Left lung (tissue), 10 donors: ENCODE data around the gene C13orf46. TPM values are rescaled to one million over a fixed set of nuclear protein-coding genes. Genes with fewer than 3 reads are reported as not detected.
"Not testable (repeated sequence)": the region's sequence is repeated elsewhere in the genome, so short reads cannot be mapped to it uniquely, and the experiment has no call there.

Experiments used
- ATAC-seq: fragments of 200-7000 bp; cut with Tn5 transposase; one replicate; pipeline ENCODE4 v1.9.1; 2020; ENCODE audit warnings: moderate library complexity
- DNase-seq, 4 donors: peaks; one replicate each; pipeline ENCODE4 v3.0.0-alpha.2; 2013 to 2020
- H3K27ac ChIP-seq, 2 donors: fragments of 200-600 bp; sonication (generic) in 1 of 2; one replicate each; pipeline versions ENCODE4 v1.5.0 to v1.8.0; 2020 to 2021
- H3K27me3 ChIP-seq, 2 donors: fragments of 200-600 bp; sonication (generic) in 1 of 2; one replicate each; pipeline versions ENCODE4 v1.5.0 to v1.8.0; 2020 to 2021
- H3K36me3 ChIP-seq, 2 donors: fragments of 200-600 bp; sonication (generic) in 1 of 2; one replicate each; pipeline versions ENCODE4 v1.5.0 to v1.8.0; 2020 to 2021
- H3K4me1 ChIP-seq, 2 donors: fragments of 200-600 bp; one replicate each; pipeline ENCODE4 v1.8.0; 2021
- H3K4me3 ChIP-seq, 2 donors: fragments of 200-600 bp; sonication (generic) in 1 of 2; one replicate each; pipeline versions ENCODE4 v1.5.0 to v1.8.0; 2020 to 2021; ENCODE audit warnings: mild to moderate bottlenecking in 1 of 2
- H3K9me3 ChIP-seq, 2 donors: fragments of 200-600 bp; sonication (generic) in 1 of 2; one replicate each; pipeline versions ENCODE4 v1.5.0 to v1.8.0; 2020 to 2021
- intact Hi-C, 2 donors: fragments of 100-400 bp; cut with DNase I; formaldehyde crosslinking; loops; one replicate each; pipeline versions ENCODE4 v1.11.2 to v1.14.2; 2022
- polyA plus RNA-seq, 6 donors: library from polyadenylated mRNA; unstranded; fragments of 120-200 nt; gene quantifications; one replicate each; pipeline ENCODE4 v1.2.1, GENCODE V29; 2013; ENCODE audit not compliant: insufficient read length in 6 of 6
- total RNA-seq, 2 donors: library from RNA; stranded (reverse); fragmentation: NEBNext Ultra II Directional; extraction: Animal tissue kit (Norgen Biotek cat#: 25700); gene quantifications; one replicate each; pipeline ENCODE4 v1.2.1, GENCODE V29; 2021
- TF ChIP-seq, protein P1 (sequence below), 2 donors: fragments of 200-600 bp; sonication (generic) in 1 of 2; IDR thresholded peaks; one replicate each; pipeline versions ENCODE4 v1.5.0 to v1.8.0; 2021; ENCODE audit warnings: antibody characterized with exemption in 2 of 2
- donor health status: DM: no; HTN: yes; CAD: no.
- donor health status: DM: no; HTN: no; CAD: no.

Gene C13orf46
- total and polyA plus RNA-seq, 8 donors, result 0.10 to 7.5 (median 0.29) TPM

- DNase-seq, result peak in 1 of 4 donors; percentile 26
- H3K9me3 ChIP-seq, result no peaks in the 10 kb centered on the region
- TF ChIP-seq, protein P1, sequence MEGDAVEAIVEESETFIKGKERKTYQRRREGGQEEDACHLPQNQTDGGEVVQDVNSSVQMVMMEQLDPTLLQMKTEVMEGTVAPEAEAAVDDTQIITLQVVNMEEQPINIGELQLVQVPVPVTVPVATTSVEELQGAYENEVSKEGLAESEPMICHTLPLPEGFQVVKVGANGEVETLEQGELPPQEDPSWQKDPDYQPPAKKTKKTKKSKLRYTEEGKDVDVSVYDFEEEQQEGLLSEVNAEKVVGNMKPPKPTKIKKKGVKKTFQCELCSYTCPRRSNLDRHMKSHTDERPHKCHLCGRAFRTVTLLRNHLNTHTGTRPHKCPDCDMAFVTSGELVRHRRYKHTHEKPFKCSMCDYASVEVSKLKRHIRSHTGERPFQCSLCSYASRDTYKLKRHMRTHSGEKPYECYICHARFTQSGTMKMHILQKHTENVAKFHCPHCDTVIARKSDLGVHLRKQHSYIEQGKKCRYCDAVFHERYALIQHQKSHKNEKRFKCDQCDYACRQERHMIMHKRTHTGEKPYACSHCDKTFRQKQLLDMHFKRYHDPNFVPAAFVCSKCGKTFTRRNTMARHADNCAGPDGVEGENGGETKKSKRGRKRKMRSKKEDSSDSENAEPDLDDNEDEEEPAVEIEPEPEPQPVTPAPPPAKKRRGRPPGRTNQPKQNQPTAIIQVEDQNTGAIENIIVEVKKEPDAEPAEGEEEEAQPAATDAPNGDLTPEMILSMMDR (IDR thresholded peaks at IDR 0.05), result no peak
- no peaks in the 10 kb centered on the region for H3K27me3 ChIP-seq
- H3K27ac ChIP-seq, result no peak overlapping the region
- no peaks in the 10 kb centered on the region for H3K4me1 ChIP-seq
- no peak overlapping the region for H3K4me3 ChIP-seq
- H3K36me3 ChIP-seq, result peaks cover 0 to 61% of the 10 kb centered on the region in 2 donors
- ATAC-seq, result no peak
- intact Hi-C loops, result no loop called here
These were observed 18.6 kb upstream of the C13orf46 start for GRCh38 chr13:113992276-113993005.

- DNase-seq, result no peak
- Histone ChIP-seq H3K27me3 (no peaks in the 10 kb centered on the region), H3K9me3 (no peaks in the 10 kb centered on the region), H3K4me3 (no peak overlapping the region), H3K27ac (no peak overlapping the region), H3K4me1 (no peaks in the 10 kb centered on the region), H3K36me3 (peaks cover 0 to 58% of the 10 kb centered on the region in 2 donors)
- TF ChIP-seq, protein P1 (IDR thresholded peaks at IDR 0.05), result no peak
- no peak for ATAC-seq
- intact Hi-C loops, result no loop called here
These were observed 17.9 kb upstream of the C13orf46 start for GRCh38 chr13:113991676-113992179.

- H3K36me3 ChIP-seq, result peaks cover 0 to 53% of the 10 kb centered on the region in 2 donors
- DNase-seq (peak in 1 of 4 donors; percentile 10), ATAC-seq (peak; percentile 41)
- H3K4me3 ChIP-seq, result no peak overlapping the region
- H3K4me1 ChIP-seq, result no peaks in the 10 kb centered on the region
- TF ChIP-seq, protein P1 (IDR thresholded peaks at IDR 0.05), result no peak
- H3K9me3 ChIP-seq, result no peaks in the 10 kb centered on the region
- intact Hi-C loops, result no loop called here
- no peaks in the 10 kb centered on the region for H3K27me3 ChIP-seq
- H3K27ac ChIP-seq, result no peak overlapping the region
These were observed 17.4 kb upstream of the C13orf46 start for GRCh38 chr13:113991191-113991669.

DNA sequence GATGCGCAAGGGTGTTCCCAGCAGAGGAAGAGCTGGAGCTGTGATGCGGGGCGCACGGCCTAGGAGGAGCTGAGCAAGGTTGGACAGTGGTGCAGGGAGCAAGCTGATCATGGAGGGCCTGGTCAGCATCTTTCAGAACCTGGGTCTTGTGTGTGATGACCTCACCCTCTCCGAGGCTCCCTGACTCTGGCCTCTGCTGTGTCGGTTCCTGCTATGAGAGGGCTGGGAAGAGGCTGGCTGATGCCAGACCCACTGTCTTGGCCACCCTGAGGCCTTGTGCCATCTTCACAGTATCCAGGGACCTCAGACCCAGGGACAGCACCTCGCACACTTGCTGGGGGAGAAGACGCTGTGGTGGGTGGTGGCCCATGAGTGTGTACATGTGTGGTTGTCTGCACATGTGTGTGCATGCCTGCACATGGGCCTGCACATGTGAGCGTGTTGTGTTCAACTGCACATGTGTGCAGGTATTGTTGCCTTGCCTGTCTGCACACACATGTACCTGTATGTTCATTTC is 16.5 kb upstream of the C13orf46 start:
- Histone ChIP-seq H3K4me1 (no peaks in the 10 kb centered on the region), H3K27ac (no peak overlapping the region), H3K27me3 (no peaks in the 10 kb centered on the region), H3K4me3 (no peak overlapping the region), H3K36me3 (peaks cover 0 to 48% of the 10 kb centered on the region in 2 donors), H3K9me3 (no peaks in the 10 kb centered on the region)
- TF ChIP-seq, protein P1 (IDR thresholded peaks at IDR 0.05), result no peak
- no peak for ATAC-seq
- intact Hi-C loops, result no loop called here
- DNase-seq, result peak in 2 of 4 donors; percentile 18 to 42

- Histone ChIP-seq H3K36me3 (peaks cover 0 to 41% of the 10 kb centered on the region in 2 donors), H3K27me3 (no peaks in the 10 kb centered on the region), H3K9me3 (no peaks in the 10 kb centered on the region), H3K4me3 (no peak overlapping the region), H3K4me1 (no peaks in the 10 kb centered on the region), H3K27ac (no peak overlapping the region)
- DNase-seq (peak in 1 of 4 donors; percentile 20), ATAC-seq (no peak)
- TF ChIP-seq, protein P1 (IDR thresholded peaks at IDR 0.05), result no peak
- intact Hi-C loops, result no loop called here
These were observed 15.9 kb upstream of the C13orf46 start for GRCh38 chr13:113989585-113990300.

- not testable (repeated sequence) for H3K4me1 ChIP-seq, H3K4me3 ChIP-seq
- DNase-seq, result peak in 1 of 4 donors; percentile 8
These were observed 15.0 kb upstream of the C13orf46 start for GRCh38 chr13:113988859-113989258.

More at GRCh38 chr13:113988859-113989258, 15.0 kb upstream of the C13orf46 start:
- intact Hi-C loops, H3K27ac ChIP-seq, H3K9me3 ChIP-seq, H3K27me3 ChIP-seq, ATAC-seq: not testable (repeated sequence)
- peaks cover 0 to 34% of the 10 kb centered on the region in 2 donors for H3K36me3 ChIP-seq
